Esophagus (tissue), 2 donors: ENCODE results near the gene APPL2. TPM values are rescaled to one million over a fixed set of nuclear protein-coding genes. Genes with fewer than 3 reads are reported as not detected.

ENCODE experiments used
- H3K27ac ChIP-seq, 2 donors: one replicate each; pipeline ENCODE4 v1.5.1; 2013; ENCODE audit warnings: low read depth in 2 of 2, mild to moderate bottlenecking in 2 of 2, inconsistent platforms in 1 of 2, low read length in 1 of 2, moderate library complexity in 1 of 2
- H3K27me3 ChIP-seq, 2 donors: one replicate each; pipeline ENCODE4 v1.6.1; 2013; ENCODE audit warnings: low read length in 2 of 2, control low read depth in 1 of 2, mild to moderate bottlenecking in 1 of 2; ENCODE audit not compliant: insufficient read depth in 2 of 2, control insufficient read depth in 1 of 2
- H3K36me3 ChIP-seq, 2 donors: one replicate each; pipeline ENCODE4 v1.6.1; 2013; ENCODE audit warnings: low read length in 1 of 2; ENCODE audit not compliant: control insufficient read depth in 2 of 2, insufficient read depth in 2 of 2
- H3K4me1 ChIP-seq, 2 donors: one replicate each; pipeline ENCODE4 v1.6.1; 2013; ENCODE audit warnings: low read length in 1 of 2; ENCODE audit not compliant: control insufficient read depth in 2 of 2, insufficient read depth in 2 of 2
- H3K4me3 ChIP-seq, 2 donors: one replicate each; pipeline ENCODE4 v1.5.1; 2013; ENCODE audit warnings: low read length in 2 of 2, mild to moderate bottlenecking in 2 of 2, low read depth in 1 of 2, moderate library complexity in 1 of 2
- H3K9me3 ChIP-seq, 2 donors: one replicate each; pipeline ENCODE4 v1.6.1; 2013; ENCODE audit warnings: mild to moderate bottlenecking in 2 of 2, low read depth in 1 of 2, low read length in 1 of 2, moderate library complexity in 1 of 2; ENCODE audit not compliant: control insufficient read depth in 2 of 2, insufficient read depth in 1 of 2
- WGBS, 2 donors: extraction: QIAGEN DNeasy Blood & Tissue Kit; methylation state at CpG; one replicate each; pipeline ENCODE4 v1.1.7; 2013; 5-methylcytosine and 5-hydroxymethylcytosine counted together
- polyA plus RNA-seq, 2 donors: library from polyadenylated mRNA; stranded (reverse); fragments of 200-250 nt; gene quantifications; one replicate each; pipeline ENCODE4 v1.2.3, GENCODE V29; 2013
- donor health status: healthy with polysubstance abuse.
- donor health status: Bipolar disorder and iron deficiency.

Gene APPL2
- polyA plus RNA-seq, 2 donors, result 15.0 to 16.3 TPM

GRCh38 chr12:105273601-105274000 lies 37.6 kb upstream of the APPL2 start:
- WGBS, 2 donors, result 45 to 63% methylated on average over 2 of the region's 2 CpGs
- no peaks in the 10 kb centered on the region for H3K9me3 ChIP-seq
- H3K36me3 ChIP-seq, result no peaks in the 10 kb centered on the region
- H3K4me3 ChIP-seq, result no peak overlapping the region
- no peaks in the 10 kb centered on the region for H3K27me3 ChIP-seq
- H3K4me1 ChIP-seq, result peaks cover 0 to 3% of the 10 kb centered on the region in 2 donors
- no peak overlapping the region for H3K27ac ChIP-seq

GRCh38 chr12:105272814-105273416 lies 36.9 kb upstream of the APPL2 start:
- peak overlapping the region in 1 of 2 donors; percentile 63 for H3K27ac ChIP-seq
- no peak overlapping the region for H3K4me3 ChIP-seq
- H3K4me1 ChIP-seq, result peaks cover 0 to 3% of the 10 kb centered on the region in 2 donors
- no peaks in the 10 kb centered on the region for H3K27me3 ChIP-seq
- H3K9me3 ChIP-seq, result no peaks in the 10 kb centered on the region
- WGBS, 2 donors, result 51 to 67% methylated on average over 4 of the region's 4 CpGs
- no peaks in the 10 kb centered on the region for H3K36me3 ChIP-seq

- no peaks in the 10 kb centered on the region for H3K27me3 ChIP-seq
Observed at GRCh38 chr12:105272152-105272551, 36.2 kb upstream of the APPL2 start.

GRCh38 chr12:105271364-105271763 lies 35.4 kb upstream of the APPL2 start:
- Histone ChIP-seq H3K27me3 (no peaks in the 10 kb centered on the region), H3K27ac (no peak overlapping the region), H3K9me3 (no peaks in the 10 kb centered on the region), H3K4me1 (peaks cover 0 to 3% of the 10 kb centered on the region in 2 donors), H3K36me3 (no peaks in the 10 kb centered on the region), H3K4me3 (no peak overlapping the region)
- WGBS, 2 donors, result 65 to 71% methylated on average over 1 of the region's 1 CpG

More at GRCh38 chr12:105272152-105272551, 36.2 kb upstream of the APPL2 start:
- H3K9me3 ChIP-seq, result no peaks in the 10 kb centered on the region
- 59 to 63% methylated on average over 3 of the region's 3 CpGs for WGBS, 2 donors
- peak overlapping the region; percentile 31 to 63 for H3K27ac ChIP-seq
- H3K36me3 ChIP-seq, result no peaks in the 10 kb centered on the region
- no peak overlapping the region for H3K4me3 ChIP-seq
- peaks cover 0 to 3% of the 10 kb centered on the region in 2 donors for H3K4me1 ChIP-seq

GRCh38 chr12:105270671-105271255 lies 34.8 kb upstream of the APPL2 start:
- Histone ChIP-seq H3K27ac (no peak overlapping the region), H3K4me1 (peaks cover 0 to 3% of the 10 kb centered on the region in 2 donors), H3K4me3 (no peak overlapping the region), H3K36me3 (no peaks in the 10 kb centered on the region), H3K9me3 (no peaks in the 10 kb centered on the region), H3K27me3 (no peaks in the 10 kb centered on the region)
- 60 to 73% methylated on average over 4 of the region's 4 CpGs for WGBS, 2 donors

GRCh38 chr12:105267711-105268110 lies 31.7 kb upstream of the APPL2 start:
- H3K27me3 ChIP-seq, result peaks cover 0 to 2% of the 10 kb centered on the region in 2 donors
- no peaks in the 10 kb centered on the region for H3K36me3 ChIP-seq
- H3K4me1 ChIP-seq, result peaks cover 0 to 3% of the 10 kb centered on the region in 2 donors
- no peaks in the 10 kb centered on the region for H3K9me3 ChIP-seq
- H3K27ac ChIP-seq, result no peak overlapping the region
- no peak overlapping the region for H3K4me3 ChIP-seq
- WGBS, 2 donors, result 84% methylated on average over 4 of the region's 4 CpGs

- WGBS, 2 donors, result 92 to 95% methylated on average over 4 of the region's 4 CpGs
- H3K9me3 ChIP-seq, result no peaks in the 10 kb centered on the region
- no peak overlapping the region for H3K4me3 ChIP-seq
- H3K27me3 ChIP-seq, result peaks cover 0 to 2% of the 10 kb centered on the region in 2 donors
- H3K27ac ChIP-seq, result no peak overlapping the region
- no peaks in the 10 kb centered on the region for H3K4me1 ChIP-seq
- no peaks in the 10 kb centered on the region for H3K36me3 ChIP-seq
Observed at GRCh38 chr12:105264771-105265170, 28.8 kb upstream of the APPL2 start.

- Histone ChIP-seq H3K4me3 (no peak overlapping the region), H3K4me1 (no peaks in the 10 kb centered on the region), H3K27ac (no peak overlapping the region), H3K27me3 (peaks cover 0 to 2% of the 10 kb centered on the region in 2 donors), H3K36me3 (no peaks in the 10 kb centered on the region), H3K9me3 (no peaks in the 10 kb centered on the region)
- WGBS, 2 donors, result 91 to 92% methylated on average over 6 of the region's 6 CpGs
Observed at GRCh38 chr12:105262461-105263184, 26.6 kb upstream of the APPL2 start.

- Histone ChIP-seq H3K4me3 (no peak overlapping the region), H3K36me3 (no peaks in the 10 kb centered on the region), H3K4me1 (no peaks in the 10 kb centered on the region), H3K27ac (no peak overlapping the region), H3K27me3 (peaks cover 0 to 2% of the 10 kb centered on the region in 2 donors), H3K9me3 (no peaks in the 10 kb centered on the region)
- 55 to 60% methylated on average over 2 of the region's 2 CpGs for WGBS, 2 donors
Observed at GRCh38 chr12:105261010-105261409, 25.0 kb upstream of the APPL2 start.
